T47D (cell line): Measurements from ENCODE around the gene HIVEP3.

ENCODE experiments used
- DNase-seq, 2 experiments: peaks; one replicate each; pipeline versions ENCODE4 v3.0.0 to v3.0.0-alpha.2; 2011 to 2012; ENCODE audit warnings: low read depth in 1 of 2, low spot score in 1 of 2
- JUND ChIP-seq: IDR thresholded peaks from 2 replicates; pipeline ENCODE4 v1.6.1; 2012; ENCODE audit warnings: low read depth
- in situ Hi-C: cut with HindIII; loops from 2 replicates; pipeline ENCODE4 v1.10.0; 2016; ENCODE audit warnings: low sequenced_read_pairs, low pct_unique_long_range_greater_than_20kb

Gene HIVEP3

GRCh38 chr1:41767534-41768525 lies 150.9 kb downstream of the HIVEP3 start:
- no peak for TF ChIP-seq JUND
- in situ Hi-C loops, result no loop called here
- DNase-seq, result no peak

- no peak for DNase-seq
- no peak for TF ChIP-seq JUND
- in situ Hi-C loops, result no loop called here
Measured at GRCh38 chr1:41766546-41766945, 152.2 kb downstream of the HIVEP3 start.

GRCh38 chr1:41766041-41766440 lies 152.7 kb downstream of the HIVEP3 start:
- no peak for DNase-seq
- no peak for TF ChIP-seq JUND
- in situ Hi-C loops, result no loop called here

GRCh38 chr1:41765152-41765551 lies 153.6 kb downstream of the HIVEP3 start:
- no peak for DNase-seq

GRCh38 chr1:41764656-41765055 lies 154.1 kb downstream of the HIVEP3 start:
- DNase-seq, result peak in 1 of 2 experiments; percentile 26
- TF ChIP-seq JUND, result no peak
- in situ Hi-C loops, result no loop called here

More at GRCh38 chr1:41765152-41765551, 153.6 kb downstream of the HIVEP3 start:
- in situ Hi-C loops, result no loop called here
- no peak for TF ChIP-seq JUND

GRCh38 chr1:41762777-41763176 lies 155.9 kb downstream of the HIVEP3 start:
- DNase-seq, result no peak
- in situ Hi-C loops, result no loop called here
- no peak for TF ChIP-seq JUND

- no peak for TF ChIP-seq JUND
- no peak for DNase-seq
- in situ Hi-C loops, result no loop called here
Measured at GRCh38 chr1:41762251-41762650, 156.5 kb downstream of the HIVEP3 start.

GRCh38 chr1:41758904-41759548 lies 159.7 kb downstream of the HIVEP3 start:
- no peak for TF ChIP-seq JUND
- DNase-seq, result no peak
- in situ Hi-C loops, result no loop called here

- in situ Hi-C loops, result no loop called here
- peak in 1 of 2 experiments; percentile 20 for DNase-seq
- no peak for TF ChIP-seq JUND
Measured at GRCh38 chr1:41758500-41758899, 160.2 kb downstream of the HIVEP3 start.

- in situ Hi-C loops, result no loop called here
- DNase-seq, result no peak
Measured at GRCh38 chr1:41754540-41754939, 164.2 kb downstream of the HIVEP3 start.

GRCh38 chr1:41752514-41753170 lies 166.1 kb downstream of the HIVEP3 start:
- in situ Hi-C loops, result no loop called here
- no peak for TF ChIP-seq JUND
- no peak for DNase-seq

More at GRCh38 chr1:41754540-41754939, 164.2 kb downstream of the HIVEP3 start:
- no peak for TF ChIP-seq JUND

GRCh38 chr1:41751804-41752513 lies 166.8 kb downstream of the HIVEP3 start:
- TF ChIP-seq JUND, result no peak
- no peak for DNase-seq

More at GRCh38 chr1:41751804-41752513, 166.8 kb downstream of the HIVEP3 start:
- in situ Hi-C loops, result no loop called here
